Measurements from ENCODE around the gene LMBRD1. TPM values are rescaled to one million over a fixed set of nuclear protein-coding genes. Genes with fewer than 3 reads are reported as not detected.

LMBRD1 gene
- total and polyA plus RNA-seq, 2 of the 4 experiments (the other 2 are of a cell fraction), result 3.9 to 8.7 TPM

GRCh38 chr6:69792292-69792691, 4.5 kb downstream of the LMBRD1 start:
- CTCF ChIA-PET, result no interaction called here
- no peak for DNase-seq

More at GRCh38 chr6:69792292-69792691, 4.5 kb downstream of the LMBRD1 start:
- no peak overlapping the region for H2BK20ac ChIP-seq (ENCODE audit: low read depth, low read length)
- no peak for ATAC-seq (ENCODE audit: low read depth)
- intact Hi-C loops (cut with micrococcal nuclease), result no loop called here
- no peak overlapping the region for H3K4ac ChIP-seq (ENCODE audit: low read depth, low read length)
- H3K79me1 ChIP-seq (ENCODE audit: low read depth in 1 of 2, low read length in 2 of 2), result peaks cover 4 to 5% of the 10 kb centered on the region in 2 experiments
- H2AK5ac ChIP-seq (ENCODE audit: low read depth, low read length), result no peak overlapping the region
- no peak overlapping the region for H3K4me3 ChIP-seq (ENCODE audit: insufficient read depth, low read depth, low read length)
- H3K56ac ChIP-seq (ENCODE audit: extremely low read depth, insufficient read depth, low read length), result no peak overlapping the region
- no peaks in the 10 kb centered on the region for H3K9me3 ChIP-seq (ENCODE audit: control insufficient read depth, insufficient read depth, low read length)
- no peak overlapping the region for H2BK15ac ChIP-seq (ENCODE audit: low read depth, low read length)
- H3K18ac ChIP-seq (ENCODE audit: low read depth, low read length), result no peak overlapping the region
- H3K4me1 ChIP-seq (ENCODE audit: control insufficient read depth, insufficient read depth, low read length), result 0 out of 2 replicates have a peak, but pooled peaks cover 2% of the 10 kb centered on the region
- no peak overlapping the region for H2BK5ac ChIP-seq (ENCODE audit: low read depth, low read length, poor library complexity, severe bottlenecking)
- H3K14ac ChIP-seq (replicated peaks; ENCODE audit: low read depth, low read length), result no peak overlapping the region
- H3K27me3 ChIP-seq (ENCODE audit: control insufficient read depth, insufficient read depth, low read length), result no peaks in the 10 kb centered on the region
- dilution Hi-C loops (cut with HindIII; ENCODE audit: low sequenced_read_pairs, unreplicated experiment), result no loop called here
- POLR2A ChIA-PET (ENCODE audit: unreplicated experiment), result no interaction called here
- H4K8ac ChIP-seq (ENCODE audit: low read depth in 2 of 2, low read length in 2 of 2), result no peak overlapping the region
- no peak overlapping the region for H3K4me2 ChIP-seq (ENCODE audit: low read depth, low read length)
- TF ChIP-seq POLR2A (IDR thresholded peaks at IDR 0.05; ENCODE audit: low read depth, low read length) (no peak), CHD1 (IDR thresholded peaks at IDR 0.05; ENCODE audit: low read depth, low read length) (no peak)
- no peak overlapping the region for H4K5ac ChIP-seq (ENCODE audit: low read depth, low read length)
- no peaks in the 10 kb centered on the region for H3K9me1 ChIP-seq (ENCODE audit: insufficient read depth, low read length)
- BruUV-seq (replicated peaks), result no TSS peak
- no peak overlapping the region for H3K27ac ChIP-seq (ENCODE audit: insufficient read depth, low read length)
- H3K36me3 ChIP-seq (ENCODE audit: control insufficient read depth, insufficient read depth, low read length), result no peaks in the 10 kb centered on the region
- in situ Hi-C loops (cut with MboI; ENCODE audit: low sequenced_read_pairs), result no loop called here
- no peak overlapping the region for H3K9ac ChIP-seq (ENCODE audit: low read depth, low read length)
- no peak overlapping the region for H2AK9ac ChIP-seq (replicated peaks; ENCODE audit: low read depth, low read length, poor library complexity)
- H2BK120ac ChIP-seq (ENCODE audit: low read depth, low read length), result no peak overlapping the region
- H4K20me1 ChIP-seq (ENCODE audit: insufficient read depth, low read length), result no peaks in the 10 kb centered on the region
- H2AFZ ChIP-seq (replicated peaks; ENCODE audit: low read length, poor library complexity), result no peak overlapping the region
- no peak overlapping the region for H4K91ac ChIP-seq (ENCODE audit: insufficient read depth, low read depth, low read length)
- no peak overlapping the region for H3K23ac ChIP-seq (ENCODE audit: low read depth, low read length)
